HG02884 (cell line): ENCODE results near the gene ADAMTSL3.

ENCODE experiments used
- ATAC-seq: cut with Tn5 transposase; IDR thresholded peaks from one replicate; pipeline ENCODE4 v1.9.1; 2021; ENCODE audit warnings: mild to moderate bottlenecking, moderate library complexity; ENCODE audit not compliant: unreplicated experiment

Gene ADAMTSL3

GRCh38 chr15:83653639-83654378 lies at the start of gene ADAMTSL3:
Gene ADAMTSL3 (plus strand): TSS chr15:83654123. CDS start chr15:83655762, 1,639 bp downstream.
- ATAC-seq: no peak

- no peak for ATAC-seq
These were observed 49.4 kb upstream of the ADAMTSL3 start for GRCh38 chr15:83604549-83604948.

GRCh38 chr15:83605111-83605945 lies 48.6 kb upstream of the ADAMTSL3 start:
- no peak for ATAC-seq

- ATAC-seq: no peak
These were observed 43.8 kb upstream of the ADAMTSL3 start for GRCh38 chr15:83610132-83610531.

- no peak for ATAC-seq
These were observed 42.8 kb upstream of the ADAMTSL3 start for GRCh38 chr15:83610901-83611685.

GRCh38 chr15:83612226-83612625 lies 41.7 kb upstream of the ADAMTSL3 start:
- ATAC-seq: no peak

- ATAC-seq: no peak
These were observed 40.9 kb upstream of the ADAMTSL3 start for GRCh38 chr15:83612898-83613635.

GRCh38 chr15:83613714-83614113 lies 40.2 kb upstream of the ADAMTSL3 start:
- ATAC-seq: no peak

- ATAC-seq: no peak
These were observed 37.1 kb upstream of the ADAMTSL3 start for GRCh38 chr15:83616840-83617239.

GRCh38 chr15:83626171-83626802 lies 27.6 kb upstream of the ADAMTSL3 start:
- no peak for ATAC-seq

- no peak for ATAC-seq
These were observed 22.4 kb upstream of the ADAMTSL3 start for GRCh38 chr15:83631534-83631933.

GRCh38 chr15:83643201-83643600 lies 10.7 kb upstream of the ADAMTSL3 start:
- no peak for ATAC-seq

GRCh38 chr15:83644439-83644838 lies 9.5 kb upstream of the ADAMTSL3 start:
- ATAC-seq: no peak

GRCh38 chr15:83650831-83651230 lies 3.1 kb upstream of the ADAMTSL3 start:
- ATAC-seq: no peak

GRCh38 chr15:83651541-83651940 lies 2.4 kb upstream of the ADAMTSL3 start:
- ATAC-seq: no peak

GRCh38 chr15:83652626-83653204 lies 1.2 kb upstream of the ADAMTSL3 start:
- ATAC-seq: no peak

- ATAC-seq: no peak
These were observed 660 bp upstream of the ADAMTSL3 start for GRCh38 chr15:83653288-83653638.

- no peak for ATAC-seq
These were observed 685 bp downstream of the ADAMTSL3 start for GRCh38 chr15:83654379-83655236.

- ATAC-seq: no peak
These were observed 1.3 kb downstream of the ADAMTSL3 start for GRCh38 chr15:83655237-83655616.
